Stomach (tissue), 4 donors: ENCODE results near the gene CBX1.

ENCODE experiments used
- CTCF ChIP-seq, 7 experiments: fragments of 450-650 bp in 4 of 7; fragments of 200-600 bp in 3 of 7; sonication (generic) in 3 of 7; IDR thresholded peaks; one replicate each; pipeline ENCODE4 v1.5.1; 2016 to 2019; ENCODE audit warnings: antibody characterized with exemption in 7 of 7, control low read depth in 2 of 7, mild to moderate bottlenecking in 1 of 7
- EP300 ChIP-seq: sonication (generic); formaldehyde crosslinking; IDR thresholded peaks from one replicate; pipeline ENCODE4 v1.6.1; 2017; ENCODE audit warnings: antibody characterized with exemption
- POLR2A ChIP-seq, 4 donors: fragments of 450-650 bp; IDR thresholded peaks; one replicate each; pipeline ENCODE4 v1.6.1; 2016; ENCODE audit warnings: antibody characterized with exemption in 4 of 4, control low read depth in 2 of 4, mild to moderate bottlenecking in 1 of 4, moderate library complexity in 1 of 4
- POLR2AphosphoS5 ChIP-seq, 3 donors: sonication (generic); formaldehyde crosslinking; IDR thresholded peaks; one replicate each; pipeline ENCODE4 v1.6.1; 2016; ENCODE audit warnings: antibody characterized with exemption in 3 of 3

GRCh38 chr17:48036693-48037035, 64.6 kb downstream of the CBX1 start:
- TF ChIP-seq CTCF (IDR thresholded peaks at IDR 0.05) (no peak), POLR2AphosphoS5 (IDR thresholded peaks at IDR 0.05) (no peak), POLR2A (IDR thresholded peaks at IDR 0.05) (no peak), EP300 (no peak)
